ENCODE data around the gene ABHD2.

GRCh38 chr15:89122505-89123180, 34.4 kb downstream of the ABHD2 start:
- TF ChIP-seq CTCF (IDR thresholded peaks at IDR 0.05; ENCODE audit: low read depth, low read length) (no peak), POLR2A (IDR thresholded peaks at IDR 0.05; ENCODE audit: extremely low read depth, insufficient read length) (no peak)
